ENCODE results near the gene ADCY10. TPM values are rescaled to one million over a fixed set of nuclear protein-coding genes. Genes with fewer than 3 reads are reported as not detected.

The ADCY10 gene
- total and polyA plus RNA-seq, 2 donors (not counting 3 experiments of a cell fraction or from before 2014, with no cell fraction given), result not detected

DNA sequence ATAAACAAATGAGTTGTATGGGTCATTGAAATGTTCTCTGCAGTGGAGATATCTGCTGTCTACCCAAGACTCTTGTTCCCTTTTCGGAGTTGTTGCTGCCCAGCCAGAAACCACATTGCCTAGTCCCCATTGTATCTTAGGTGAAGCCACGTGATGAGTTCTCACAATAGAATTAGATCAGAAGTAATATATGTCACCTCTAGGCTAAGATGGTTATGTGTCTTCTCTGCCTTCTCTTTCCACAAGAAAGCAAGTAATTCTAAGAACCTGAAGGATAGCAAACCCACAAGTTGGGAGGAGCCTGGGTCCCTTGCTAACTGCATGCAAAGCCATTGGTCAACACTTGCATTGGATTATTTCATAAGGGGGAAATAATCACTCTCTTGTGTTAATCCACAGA is 76.6 kb downstream of the ADCY10 start:
- no peaks in the 10 kb centered on the region for H3K9me3 ChIP-seq (replicated peaks; ENCODE audit: control insufficient read depth, insufficient read depth, low read length)
- no peaks in the 10 kb centered on the region for H3K36me3 ChIP-seq (ENCODE audit: control insufficient read depth in 2 of 2, extremely low read depth in 1 of 2, insufficient read depth in 2 of 2, low read length in 2 of 2)
- DNase-seq (ENCODE audit: low read depth, low spot score) (no peak), FAIRE-seq (no peak)
- H2AFZ ChIP-seq (ENCODE audit: low read depth, low read length), result no peak overlapping the region
- intact Hi-C loops (cut with micrococcal nuclease), result loop anchor here (5.0 kb wide), 1 partner anchor 50 kb away; no protein-coding TSS in a partner anchor
- H3K4me3 ChIP-seq (replicated peaks in 1 of 3; ENCODE audit: insufficient read depth in 1 of 3, low read depth in 1 of 3, low read length in 3 of 3), result no peak overlapping the region
- no peaks in the 10 kb centered on the region for H4K20me1 ChIP-seq (replicated peaks; ENCODE audit: control insufficient read depth, extremely low read depth, insufficient read depth, low read length)
- CTCF ChIA-PET, result interaction anchor here (0.6 kb wide), 1 partner anchor 352 kb away, joined by 3 read pairs; no protein-coding TSS in a partner anchor
- POLR2A ChIA-PET, result no interaction called here
- dilution Hi-C loops (cut with MboI; ENCODE audit: extremely low pct_ligation_motif_present, low sequenced_read_pairs), result no loop called here
- H3K4me1 ChIP-seq (ENCODE audit: control insufficient read depth, extremely low read depth, insufficient read depth, low read length), result no peaks in the 10 kb centered on the region
- H3K4me2 ChIP-seq (ENCODE audit: insufficient read depth, low read length), result no peak overlapping the region
- H3K27me3 ChIP-seq (ENCODE audit: control insufficient read depth in 2 of 2, insufficient read depth in 2 of 2, low read length in 2 of 2), result peaks cover 3% of the 10 kb centered on the region in 2 experiments
- no peaks in the 10 kb centered on the region for H3K9me1 ChIP-seq (replicated peaks; ENCODE audit: control insufficient read depth, extremely low read depth, insufficient read depth, low read length)
- no peak overlapping the region for H3K27ac ChIP-seq (ENCODE audit: insufficient read depth, low read depth, low read length)
- H3K9ac ChIP-seq (replicated peaks; ENCODE audit: extremely low read depth, insufficient read depth, low read length), result no peak overlapping the region
- no peaks in the 10 kb centered on the region for H3K79me2 ChIP-seq (ENCODE audit: control insufficient read depth, insufficient read depth, low read length)
- TF ChIP-seq CTCF (IDR thresholded peaks at IDR 0.05; ENCODE audit: extremely low read depth in 1 of 2, insufficient read depth in 1 of 2, low read depth in 1 of 2, low read length in 2 of 2), result no peak
- BruUV-seq (replicated peaks), result no TSS peak

GRCh38 chr1:167836197-167836596 is 77.7 kb downstream of the ADCY10 start:
- H3K4me1 ChIP-seq (ENCODE audit: control insufficient read depth, extremely low read depth, insufficient read depth, low read length), result no peaks in the 10 kb centered on the region
- no peaks in the 10 kb centered on the region for H3K9me1 ChIP-seq (replicated peaks; ENCODE audit: control insufficient read depth, extremely low read depth, insufficient read depth, low read length)
- H3K79me2 ChIP-seq (ENCODE audit: control insufficient read depth, insufficient read depth, low read length), result no peaks in the 10 kb centered on the region
- H4K20me1 ChIP-seq (replicated peaks; ENCODE audit: control insufficient read depth, extremely low read depth, insufficient read depth, low read length), result no peaks in the 10 kb centered on the region
- no peaks in the 10 kb centered on the region for H3K36me3 ChIP-seq (ENCODE audit: control insufficient read depth in 2 of 2, extremely low read depth in 1 of 2, insufficient read depth in 2 of 2, low read length in 2 of 2)
- dilution Hi-C loops (cut with MboI; ENCODE audit: extremely low pct_ligation_motif_present, low sequenced_read_pairs), result no loop called here
- no TSS peak for BruUV-seq (replicated peaks)
- TF ChIP-seq MYC (IDR thresholded peaks at IDR 0.05; ENCODE audit: low read depth, low read length) (no peak), CTCF (IDR thresholded peaks at IDR 0.05; ENCODE audit: extremely low read depth in 1 of 2, insufficient read depth in 1 of 2, low read depth in 1 of 2, low read length in 2 of 2) (no peak), POLR2AphosphoS5 (IDR thresholded peaks at IDR 0.05; ENCODE audit: insufficient read depth, low read depth, low read length) (no peak), GATA2 (IDR thresholded peaks at IDR 0.05; ENCODE audit: insufficient read depth, insufficient read length, low read depth, low read length) (no peak), FOS (IDR thresholded peaks at IDR 0.05; ENCODE audit: borderline replicate concordance, insufficient read depth, low read length) (no peak), POLR2A (IDR thresholded peaks at IDR 0.05; ENCODE audit: low read depth, low read length) (no peak), EZH2 (IDR thresholded peaks at IDR 0.05; ENCODE audit: borderline replicate concordance, low read depth, low read length, severe bottlenecking) (no peak), JUN (IDR thresholded peaks at IDR 0.05; ENCODE audit: borderline replicate concordance, insufficient read depth, insufficient read length, low read depth) (no peak)
- TF ChIP-seq, protein P1, sequence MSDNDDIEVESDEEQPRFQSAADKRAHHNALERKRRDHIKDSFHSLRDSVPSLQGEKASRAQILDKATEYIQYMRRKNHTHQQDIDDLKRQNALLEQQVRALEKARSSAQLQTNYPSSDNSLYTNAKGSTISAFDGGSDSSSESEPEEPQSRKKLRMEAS (IDR thresholded peaks at IDR 0.05; ENCODE audit: insufficient read depth, insufficient read length), result no peak
- H3K4me3 ChIP-seq (replicated peaks in 1 of 3; ENCODE audit: insufficient read depth in 1 of 3, low read depth in 1 of 3, low read length in 3 of 3), result no peak overlapping the region
- no peak overlapping the region for H3K9ac ChIP-seq (replicated peaks; ENCODE audit: extremely low read depth, insufficient read depth, low read length)
- no peak overlapping the region for H2AFZ ChIP-seq (ENCODE audit: low read depth, low read length)
- peaks cover 1 to 3% of the 10 kb centered on the region in 2 experiments for H3K27me3 ChIP-seq (ENCODE audit: control insufficient read depth in 2 of 2, insufficient read depth in 2 of 2, low read length in 2 of 2)
- DNase-seq (ENCODE audit: low read depth, low spot score) (no peak), FAIRE-seq (no peak)
- CTCF ChIA-PET, result no interaction called here
- H3K4me2 ChIP-seq (ENCODE audit: insufficient read depth, low read length), result no peak overlapping the region
- intact Hi-C loops (cut with micrococcal nuclease), result loop anchor here (5.0 kb wide), 1 partner anchor 51 kb away; no protein-coding TSS in a partner anchor
- no peaks in the 10 kb centered on the region for H3K9me3 ChIP-seq (replicated peaks; ENCODE audit: control insufficient read depth, insufficient read depth, low read length)
- no peak overlapping the region for H3K27ac ChIP-seq (ENCODE audit: insufficient read depth, low read depth, low read length)
- POLR2A ChIA-PET, result no interaction called here
